T47D (cell line): ENCODE data around the gene NRTN.

Source experiments
- DNase-seq, 2 experiments: peaks; one replicate each; pipeline versions ENCODE4 v3.0.0 to v3.0.0-alpha.2; 2011 to 2012; ENCODE audit warnings: low read depth in 1 of 2, low spot score in 1 of 2
- JUND ChIP-seq: IDR thresholded peaks from 2 replicates; pipeline ENCODE4 v1.6.1; 2012; ENCODE audit warnings: low read depth
- in situ Hi-C: cut with HindIII; loops from 2 replicates; pipeline ENCODE4 v1.10.0; 2016; ENCODE audit warnings: low sequenced_read_pairs, low pct_unique_long_range_greater_than_20kb

The NRTN gene

DNA sequence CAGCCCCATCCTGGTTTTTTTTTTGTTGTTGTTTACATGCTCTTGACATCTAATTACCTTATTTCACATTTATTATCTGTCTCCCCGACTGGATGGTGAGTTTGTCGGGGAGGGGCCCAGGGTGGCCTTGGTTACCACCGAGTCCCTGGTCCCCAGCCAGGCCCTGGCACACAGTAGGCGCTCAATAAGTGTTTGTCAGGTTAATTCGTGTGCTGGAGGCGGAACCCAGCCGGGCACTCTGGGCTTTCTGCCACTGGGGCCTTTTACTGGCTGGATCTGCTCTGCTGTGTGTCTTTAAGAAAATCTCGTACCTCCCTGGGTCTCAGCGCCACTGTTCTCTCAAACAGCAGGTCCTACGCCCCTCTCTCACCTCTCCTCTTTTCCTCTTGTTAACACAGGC, 4.6 kb downstream of the NRTN start:
- TF ChIP-seq JUND, result no peak
- in situ Hi-C loops, result no loop called here

DNA sequence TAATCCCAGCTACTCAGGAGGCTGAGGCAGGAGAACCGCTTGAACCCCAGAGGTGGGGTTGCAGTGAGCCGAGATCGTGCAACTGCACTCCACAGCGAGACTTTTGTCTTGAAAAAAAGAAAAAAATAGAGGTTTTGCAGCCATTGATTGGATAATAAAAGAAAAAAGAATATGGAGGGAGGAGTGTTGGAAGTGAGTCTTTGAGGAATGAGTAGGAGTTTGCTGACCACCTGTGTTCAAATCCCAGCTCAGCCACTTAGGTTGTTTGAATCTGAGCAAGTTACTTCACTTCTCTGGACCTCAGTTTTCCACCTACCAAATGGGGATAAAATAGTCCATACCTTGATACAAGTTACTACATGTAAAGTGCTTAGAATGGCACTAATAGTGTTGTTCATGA, 6.2 kb downstream of the NRTN start:
- DNase-seq, result no peak
- in situ Hi-C loops, result no loop called here

More for the DNA sequence above, 4.6 kb downstream of the NRTN start:
- DNase-seq, result no peak

DNA sequence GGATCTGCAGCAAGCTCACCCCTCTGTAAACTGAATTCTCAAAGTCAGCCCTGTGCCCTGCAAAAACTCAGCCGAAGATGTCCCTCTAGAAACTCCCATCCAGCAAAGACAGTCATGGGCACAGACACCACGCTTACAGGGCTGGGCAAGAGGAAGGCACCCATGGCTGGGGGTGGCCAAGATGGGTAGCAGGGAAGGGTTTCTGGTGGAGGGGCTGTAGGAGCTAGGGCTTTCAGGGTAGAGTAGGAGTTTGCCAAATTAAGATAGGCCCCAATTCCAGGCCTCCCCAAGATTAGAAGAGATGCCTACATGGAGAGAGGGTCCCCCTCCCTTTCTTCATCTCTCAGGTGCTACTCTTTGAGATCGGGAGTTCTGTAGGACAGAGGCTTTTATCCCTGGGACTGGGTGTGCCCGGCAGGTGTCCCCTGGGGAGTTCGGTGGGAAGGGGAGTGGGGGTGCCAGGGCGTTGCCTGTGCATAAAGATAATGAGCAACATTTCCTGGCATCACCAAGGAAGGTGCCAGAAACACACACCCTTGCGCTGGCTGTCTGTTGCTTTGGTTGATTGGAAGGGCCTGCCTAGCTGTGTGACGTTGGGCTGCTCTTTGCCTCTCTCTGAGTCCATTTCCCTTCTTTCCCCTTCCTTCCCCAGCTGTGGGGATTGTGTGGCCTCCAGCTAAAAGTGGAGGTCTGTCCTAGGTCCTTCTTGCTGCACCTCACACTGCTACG, 9.4 kb downstream of the NRTN start:
- no peak for DNase-seq
- in situ Hi-C loops, result no loop called here
- TF ChIP-seq JUND, result no peak

More for the DNA sequence above, 6.2 kb downstream of the NRTN start:
- no peak for TF ChIP-seq JUND

DNA sequence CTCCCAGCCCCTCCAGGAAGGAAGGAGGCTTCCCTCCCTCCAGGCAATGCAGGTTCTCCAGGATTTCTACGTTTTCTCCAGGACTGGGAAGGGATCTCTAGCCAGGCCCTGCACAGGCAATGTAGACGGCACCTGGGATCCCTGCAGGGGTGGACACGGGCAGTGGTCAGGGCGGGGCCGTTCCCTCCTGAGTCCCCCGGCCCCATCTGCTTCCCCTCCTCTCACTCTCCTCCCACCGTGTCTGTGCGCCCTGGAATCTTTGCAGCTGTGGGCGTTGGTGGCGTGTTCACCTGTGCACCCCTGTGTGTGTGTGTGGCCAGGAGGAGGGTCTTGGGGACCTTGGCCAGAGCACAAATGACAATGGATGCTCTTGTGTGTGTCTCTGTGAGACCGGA, 10.0 kb downstream of the NRTN start:
- in situ Hi-C loops, result no loop called here
- no peak for DNase-seq
- no peak for TF ChIP-seq JUND

DNA sequence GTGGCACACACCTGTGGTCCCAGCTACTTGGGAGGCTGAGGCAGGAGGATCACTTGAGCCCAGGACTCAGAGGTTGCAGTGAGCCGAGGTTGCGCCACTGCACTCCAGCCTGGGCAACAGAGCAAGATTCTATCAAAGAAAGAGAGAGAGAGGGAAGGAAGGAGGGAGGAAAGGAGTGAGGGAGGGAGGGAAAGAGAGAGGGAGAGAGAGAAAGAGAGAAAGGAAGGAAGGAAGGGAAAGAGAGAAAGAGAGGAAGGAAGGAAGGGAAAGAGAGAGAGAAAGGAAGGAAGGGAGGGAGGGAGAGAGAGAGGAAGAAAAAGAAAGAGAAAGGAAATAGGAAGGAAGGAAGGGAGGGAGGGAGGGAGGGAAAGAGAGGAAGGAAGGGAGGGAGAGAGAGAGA, 12.4 kb downstream of the NRTN start:
- DNase-seq, result no peak
- no peak for TF ChIP-seq JUND
- in situ Hi-C loops, result no loop called here

DNA sequence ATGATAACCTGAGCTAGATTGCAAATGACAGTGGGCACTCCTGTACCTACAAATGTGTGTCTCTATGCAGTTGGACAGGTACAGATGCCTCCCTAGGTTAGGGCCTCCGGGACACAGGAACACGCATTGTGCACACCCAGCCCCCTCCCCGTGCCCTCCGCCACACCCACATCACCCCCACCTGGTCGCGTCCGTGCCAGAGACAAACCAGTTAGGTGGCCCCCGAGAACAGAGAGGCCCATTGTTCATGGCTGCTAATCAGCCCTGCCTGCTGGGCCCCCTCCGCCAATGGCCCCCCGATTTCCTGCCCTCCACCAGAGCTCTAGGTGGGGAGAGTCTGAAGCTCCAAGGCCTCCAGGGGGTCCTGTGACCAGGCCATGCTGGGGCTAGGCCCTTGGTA, 13.7 kb downstream of the NRTN start:
- in situ Hi-C loops, result no loop called here
- no peak for DNase-seq
- TF ChIP-seq JUND, result no peak

DNA sequence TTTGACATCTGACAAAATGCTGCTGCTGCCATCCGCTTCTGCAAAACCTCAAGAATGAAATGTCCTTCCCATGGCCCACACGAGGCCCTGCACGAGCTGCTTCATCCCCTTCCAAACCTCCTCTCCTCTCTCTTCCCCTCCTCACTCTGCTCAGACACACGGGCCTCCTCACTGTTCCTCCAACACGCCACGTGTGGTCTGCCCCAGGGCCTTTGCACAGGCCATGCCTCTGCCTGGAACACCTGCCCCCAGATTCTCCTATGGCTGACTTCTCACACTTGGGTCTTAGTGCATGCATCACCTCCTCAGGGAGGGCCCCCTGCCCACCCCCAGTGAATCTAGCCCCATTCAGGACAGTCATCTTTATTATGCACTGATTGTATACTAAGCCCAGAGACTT, 15.9 kb downstream of the NRTN start:
- no peak for DNase-seq
- no peak for TF ChIP-seq JUND
- in situ Hi-C loops, result no loop called here

DNA sequence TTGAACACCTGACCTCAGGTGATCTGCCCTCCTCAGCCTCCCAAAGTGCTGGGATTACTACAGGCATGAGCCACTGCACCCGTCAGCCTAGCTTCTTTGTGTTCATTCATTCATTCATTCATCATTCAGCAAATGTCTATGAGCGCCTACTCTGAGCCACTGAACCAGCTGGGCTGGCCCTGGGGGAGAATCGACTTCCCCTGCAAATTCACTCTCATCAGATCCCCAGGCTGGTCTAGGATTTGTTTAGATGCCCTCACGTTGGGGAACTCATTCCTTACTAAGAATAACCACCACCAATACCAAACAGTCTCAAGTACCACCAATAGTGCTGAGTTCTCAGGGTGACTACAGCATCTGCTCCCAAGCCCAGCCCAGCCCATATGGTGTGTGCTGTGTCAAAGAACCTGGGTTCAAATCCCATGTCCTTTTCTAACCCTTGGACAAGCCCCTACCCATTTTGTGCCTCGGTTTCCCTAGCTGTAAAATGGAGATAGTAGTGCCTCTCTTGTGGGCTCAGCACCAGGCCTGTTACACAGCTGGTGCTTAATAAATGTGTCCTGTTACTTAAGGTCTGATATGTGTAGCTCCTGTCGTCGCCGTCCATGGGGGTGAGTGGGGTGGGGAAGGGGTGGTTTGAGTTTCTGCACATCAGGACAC, 16.8 kb downstream of the NRTN start:
- in situ Hi-C loops, result no loop called here
- DNase-seq, result no peak
- TF ChIP-seq JUND, result no peak

DNA sequence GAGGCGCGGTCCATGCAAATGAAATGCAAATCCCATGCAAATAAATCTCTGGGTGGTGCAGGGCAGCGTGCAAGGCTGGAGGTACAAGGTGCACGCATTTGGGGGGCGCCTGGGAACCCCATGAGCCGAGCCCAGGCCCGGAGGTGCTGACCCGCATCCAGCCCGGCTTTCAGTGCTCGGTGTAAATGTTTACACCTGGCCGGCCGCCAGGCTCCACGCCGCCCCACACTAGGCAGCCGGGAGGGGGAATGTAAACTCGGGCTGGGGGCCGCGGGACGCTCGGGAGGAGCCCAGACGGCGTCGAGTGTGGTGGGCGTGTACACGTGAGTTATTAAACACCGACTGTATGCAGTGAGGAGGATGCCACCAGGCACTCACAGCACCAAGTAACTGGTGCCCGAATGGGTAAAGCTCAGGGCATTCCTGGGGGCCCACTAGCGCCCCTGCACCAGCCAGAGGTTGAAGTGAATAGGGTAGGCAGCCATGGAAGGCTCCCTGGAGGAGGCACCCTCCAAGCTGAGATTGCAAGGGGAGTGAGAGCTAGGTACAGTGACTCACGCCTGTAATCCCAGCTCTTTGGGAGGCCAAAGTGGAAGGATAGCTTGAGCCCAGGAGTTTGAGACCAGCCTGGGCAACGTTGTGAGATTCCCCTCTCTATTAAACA, 17.4 kb downstream of the NRTN start:
- DNase-seq, result no peak
- no peak for TF ChIP-seq JUND
- in situ Hi-C loops, result no loop called here

DNA sequence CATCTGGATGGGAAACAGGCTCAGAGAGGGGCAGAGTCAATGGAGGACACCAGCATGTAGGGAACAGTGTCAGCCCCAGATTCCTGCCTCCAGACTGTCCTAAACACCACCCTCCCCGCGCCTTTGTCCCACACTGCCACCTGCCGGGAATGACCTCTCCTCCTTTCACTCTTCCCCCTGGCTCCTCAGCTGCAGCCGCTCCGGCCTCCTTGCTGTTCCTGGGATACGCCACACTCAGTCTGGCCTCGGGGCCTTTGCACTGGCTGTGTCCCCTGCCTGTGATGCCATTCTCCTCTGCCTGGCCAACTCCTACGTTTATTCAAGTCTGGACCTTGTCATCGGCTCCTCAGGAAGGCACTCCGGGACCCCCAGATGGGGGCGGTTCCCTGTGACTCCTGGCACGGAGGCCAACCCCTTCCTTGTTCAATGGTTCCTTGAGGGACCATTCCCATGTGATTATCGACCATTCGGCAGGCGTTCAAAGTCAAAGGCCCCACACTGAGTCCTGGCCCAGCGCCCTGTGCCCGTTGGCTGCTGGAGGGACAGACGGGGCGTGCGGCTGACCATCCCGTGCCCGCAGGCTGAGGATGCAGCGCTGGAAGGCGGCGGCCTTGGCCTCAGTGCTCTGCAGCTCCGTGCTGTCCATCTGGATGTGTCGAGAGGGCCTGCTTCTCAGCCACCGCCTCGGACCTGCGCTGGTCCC, 18.9 kb downstream of the NRTN start:
- peak; percentile 72 to 75 for DNase-seq
- TF ChIP-seq JUND, result no peak
- in situ Hi-C loops, result no loop called here

DNA sequence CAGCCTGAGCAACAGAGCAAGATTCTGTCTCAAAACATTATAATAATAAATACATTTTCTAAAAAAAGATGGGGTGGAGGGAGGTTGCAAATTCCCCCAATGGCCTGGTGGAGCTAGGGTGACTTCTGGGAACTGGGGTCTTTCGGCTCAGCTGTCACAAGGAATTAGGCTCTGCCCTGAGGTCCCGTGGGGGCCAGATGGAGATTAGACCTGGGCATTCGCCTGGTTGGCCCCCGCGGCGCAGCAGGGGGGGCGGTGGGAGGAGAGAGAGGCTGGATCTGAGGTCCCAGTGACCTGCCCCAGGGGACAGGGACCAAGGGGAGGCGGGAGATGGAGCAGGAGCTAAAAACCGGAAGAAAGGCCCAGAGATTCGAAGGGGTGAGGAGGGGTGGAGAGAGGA, 19.9 kb downstream of the NRTN start:
- TF ChIP-seq JUND, result no peak
- in situ Hi-C loops, result no loop called here
- DNase-seq, result no peak

DNA sequence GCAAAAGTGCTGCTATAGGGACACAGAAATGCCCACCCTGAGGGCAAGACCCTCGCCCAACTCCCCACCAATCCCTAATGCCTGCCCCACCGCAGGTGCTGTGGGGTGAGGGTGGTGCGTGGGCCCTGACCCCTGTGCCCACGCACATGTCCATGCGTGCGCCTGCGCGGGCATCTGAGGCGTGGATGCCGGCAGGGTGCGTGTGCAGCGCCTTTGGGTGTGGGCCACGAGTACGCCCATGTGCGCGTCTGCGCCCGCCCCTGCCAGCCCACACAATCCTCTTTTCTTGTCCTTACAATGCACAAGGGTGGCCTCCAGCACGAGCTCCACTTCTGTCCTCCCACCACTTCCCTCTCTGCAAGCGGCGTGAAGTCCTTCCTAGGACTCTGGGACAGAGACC, 20.3 kb downstream of the NRTN start:
- in situ Hi-C loops, result no loop called here
- TF ChIP-seq JUND, result no peak
- no peak for DNase-seq
